DND-41 (cell line): ENCODE measurements around the gene PLEKHA4.

Experiments used
- ATAC-seq: fragments of 200-7000 bp; cut with Tn5 transposase; 3 replicates; pipeline ENCODE4 v1.9.1; 2021; ENCODE audit warnings: low read depth; ENCODE audit not compliant: insufficient read depth
- DNase-seq: peaks from one replicate; pipeline ENCODE4 v3.0.0-alpha.2; 2020
- H2AFZ ChIP-seq: 2 replicates; pipeline ENCODE4 v1.6.0; 2012; ENCODE audit warnings: low read depth, low read length
- H3K27ac ChIP-seq: 2 replicates; pipeline ENCODE4 v1.5.1; 2012; ENCODE audit warnings: low read length, inconsistent platforms
- H3K27me3 ChIP-seq: fragments of 200-600 bp; sonication (generic); 2 replicates; pipeline ENCODE4 v1.6.0; 2012; ENCODE audit warnings: low read length, mild to moderate bottlenecking, inconsistent platforms; ENCODE audit not compliant: insufficient read depth, poor library complexity
- H3K36me3 ChIP-seq: 2 replicates; pipeline ENCODE4 v1.5.1; 2012; ENCODE audit warnings: low read length, inconsistent platforms; ENCODE audit not compliant: insufficient read depth
- H3K4me1 ChIP-seq: 2 replicates; pipeline ENCODE4 v1.5.1; 2012; ENCODE audit warnings: mild to moderate bottlenecking, low read length; ENCODE audit not compliant: insufficient read depth
- H3K4me2 ChIP-seq: 2 replicates; pipeline ENCODE4 v1.6.0; 2012; ENCODE audit warnings: mild to moderate bottlenecking, moderate library complexity, low read length, inconsistent platforms; ENCODE audit not compliant: insufficient read depth
- H3K4me3 ChIP-seq, 2 experiments: fragments of 200-600 bp in 1 of 2; shearing (Covaris generic) in 1 of 2; 2 replicates each; pipeline ENCODE4 v1.5.1; 2012 to 2016; ENCODE audit warnings: inconsistent platforms in 2 of 2, low read length in 2 of 2, mild to moderate bottlenecking in 2 of 2, low read depth in 1 of 2, moderate library complexity in 1 of 2
- H3K79me2 ChIP-seq: 2 replicates; pipeline ENCODE4 v1.6.0; 2012; ENCODE audit warnings: low read length, inconsistent platforms; ENCODE audit not compliant: insufficient read depth
- H3K9ac ChIP-seq: 2 replicates; pipeline ENCODE4 v1.6.0; 2012; ENCODE audit warnings: low read depth, mild to moderate bottlenecking, inconsistent platforms, low read length, moderate library complexity
- H3K9me3 ChIP-seq: 2 replicates; pipeline ENCODE4 v1.5.1; 2012; ENCODE audit warnings: low read length, moderate library complexity, mild to moderate bottlenecking, inconsistent platforms; ENCODE audit not compliant: insufficient read depth, severe bottlenecking
- H4K20me1 ChIP-seq: 2 replicates; pipeline ENCODE4 v1.6.0; 2012; ENCODE audit warnings: low read length; ENCODE audit not compliant: insufficient read depth
- CTCF ChIP-seq: IDR thresholded peaks from 2 replicates; pipeline ENCODE4 v1.5.1; 2012; ENCODE audit warnings: borderline replicate concordance, low read length, moderate library complexity, mild to moderate bottlenecking; ENCODE audit not compliant: poor library complexity, severe bottlenecking; ENCODE audit errors: extremely low read depth
- EZH2 ChIP-seq: IDR thresholded peaks from 3 replicates; pipeline ENCODE4 v1.6.1; 2012; ENCODE audit warnings: borderline replicate concordance, low read depth, mild to moderate bottlenecking, moderate library complexity, low read length, inconsistent platforms; ENCODE audit not compliant: severe bottlenecking

Gene PLEKHA4

GRCh38 chr19:48796298-48797083 is 71.9 kb downstream of the PLEKHA4 start:
- DNase-seq = no peak
- no peak overlapping the region for H3K9ac ChIP-seq
- H3K4me2 ChIP-seq = no peak overlapping the region
- no peak overlapping the region for H3K4me3 ChIP-seq
- no peak overlapping the region for H2AFZ ChIP-seq
- no peaks in the 10 kb centered on the region for H3K9me3 ChIP-seq
- TF ChIP-seq CTCF (no peak), EZH2 (no peak)
- no peaks in the 10 kb centered on the region for H4K20me1 ChIP-seq
- H3K27me3 ChIP-seq = no peaks in the 10 kb centered on the region
- no peak overlapping the region for H3K27ac ChIP-seq
- peaks cover 24% of the 10 kb centered on the region for H3K4me1 ChIP-seq
- no peaks in the 10 kb centered on the region for H3K79me2 ChIP-seq
- ATAC-seq = no peak
- H3K36me3 ChIP-seq = 0 out of 2 replicates have a peak, but pooled peaks cover 12% of the 10 kb centered on the region

- Histone ChIP-seq H3K9me3 (no peaks in the 10 kb centered on the region), H3K9ac (no peak overlapping the region), H4K20me1 (no peaks in the 10 kb centered on the region), H3K27me3 (no peaks in the 10 kb centered on the region), H3K36me3 (0 out of 2 replicates have a peak, but pooled peaks cover 12% of the 10 kb centered on the region), H3K4me1 (peaks cover 24% of the 10 kb centered on the region), H3K79me2 (no peaks in the 10 kb centered on the region), H3K4me2 (no peak overlapping the region), H2AFZ (peak overlapping the region; percentile 25; the same call in 1 of the 2 replicates), H3K27ac (no peak overlapping the region), H3K4me3 (no peak overlapping the region)
- ATAC-seq (no peak), DNase-seq (no peak)
- TF ChIP-seq EZH2 (no peak), CTCF (no peak)
Observed at GRCh38 chr19:48795685-48796070, 72.7 kb downstream of the PLEKHA4 start.

GRCh38 chr19:48795055-48795684 is 73.2 kb downstream of the PLEKHA4 start:
- Histone ChIP-seq H3K4me2 (peak overlapping the region; percentile 82), H3K36me3 (0 out of 2 replicates have a peak, but pooled peaks cover 12% of the 10 kb centered on the region), H2AFZ (peak overlapping the region; percentile 87), H3K4me3 (peak overlapping the region; percentile 23 to 78; a peak in 3 of 4 replicates), H3K9me3 (no peaks in the 10 kb centered on the region), H3K9ac (peak overlapping the region; percentile 51), H4K20me1 (no peaks in the 10 kb centered on the region), H3K27ac (peak overlapping the region; percentile 76), H3K79me2 (no peaks in the 10 kb centered on the region), H3K4me1 (peaks cover 24% of the 10 kb centered on the region), H3K27me3 (no peaks in the 10 kb centered on the region)
- DNase-seq (peak; percentile 91), ATAC-seq (peak; percentile 99)
- TF ChIP-seq CTCF (peak; percentile 93), EZH2 (no peak)
